Nephron progenitor cell (in vitro differentiated cells): ENCODE data around the gene CHD1L.
A peak's percentile ranks its signal among the peaks of the same experiment; 100 is the strongest.

ENCODE experiments used
- DNase-seq: peaks from one replicate; pipeline ENCODE4 v3.0.0; 2021
- H3K27ac Mint-ChIP-seq: 2 replicates; pipeline ENCODE4 v1.8.0; 2021; ENCODE audit warnings: mild to moderate bottlenecking, moderate library complexity, mixed read lengths
- H3K27me3 Mint-ChIP-seq: 2 replicates; pipeline ENCODE4 v1.8.0; 2021; ENCODE audit warnings: mild to moderate bottlenecking, low read depth, mixed read lengths; ENCODE audit not compliant: poor library complexity
- H3K36me3 Mint-ChIP-seq: 2 replicates; pipeline ENCODE4 v1.8.0; 2021; ENCODE audit warnings: low read depth, mixed read lengths
- H3K4me1 Mint-ChIP-seq: 2 replicates; pipeline ENCODE4 v1.8.0; 2021; ENCODE audit warnings: mixed read lengths
- H3K4me3 Mint-ChIP-seq: 2 replicates; pipeline ENCODE4 v1.8.0; 2021; ENCODE audit warnings: mild to moderate bottlenecking, moderate library complexity, mixed read lengths
- H3K9me3 Mint-ChIP-seq: 2 replicates; pipeline ENCODE4 v1.8.0; 2021; ENCODE audit warnings: mild to moderate bottlenecking, moderate library complexity, mixed read lengths
- TF ChIP-seq, protein P1 (sequence below): fragments of 200-600 bp; sonication (generic); IDR thresholded peaks from 2 replicates; pipeline ENCODE4 v1.5.0; 2021; ENCODE audit warnings: antibody characterized with exemption

The CHD1L gene

DNA sequence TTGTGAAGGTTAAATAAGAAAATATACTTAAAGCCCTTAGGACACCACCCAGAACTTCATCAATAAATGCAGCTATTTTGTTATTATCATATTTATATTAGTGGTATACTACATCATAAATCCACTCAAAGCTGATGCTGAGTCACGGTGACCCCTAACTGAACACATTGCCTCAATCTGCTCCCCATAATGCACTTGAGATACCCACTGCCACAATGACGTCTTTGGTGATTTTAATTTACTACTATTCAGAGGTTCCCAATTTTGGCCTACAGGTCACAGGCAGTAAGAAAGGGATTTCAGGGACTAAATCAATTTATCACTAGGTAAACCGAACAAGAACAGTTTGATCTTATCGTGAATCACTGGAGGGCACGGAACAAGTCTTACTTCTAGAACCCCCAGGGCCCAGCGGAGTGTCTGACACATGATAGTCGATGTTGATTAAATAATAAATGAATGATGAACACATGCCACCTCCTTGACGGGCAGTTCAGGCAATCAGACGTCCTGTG, 493 bp upstream of the CHD1L start:
- peak overlapping the region; percentile 78 for H3K4me3 Mint-ChIP-seq
- TF ChIP-seq, protein P1, sequence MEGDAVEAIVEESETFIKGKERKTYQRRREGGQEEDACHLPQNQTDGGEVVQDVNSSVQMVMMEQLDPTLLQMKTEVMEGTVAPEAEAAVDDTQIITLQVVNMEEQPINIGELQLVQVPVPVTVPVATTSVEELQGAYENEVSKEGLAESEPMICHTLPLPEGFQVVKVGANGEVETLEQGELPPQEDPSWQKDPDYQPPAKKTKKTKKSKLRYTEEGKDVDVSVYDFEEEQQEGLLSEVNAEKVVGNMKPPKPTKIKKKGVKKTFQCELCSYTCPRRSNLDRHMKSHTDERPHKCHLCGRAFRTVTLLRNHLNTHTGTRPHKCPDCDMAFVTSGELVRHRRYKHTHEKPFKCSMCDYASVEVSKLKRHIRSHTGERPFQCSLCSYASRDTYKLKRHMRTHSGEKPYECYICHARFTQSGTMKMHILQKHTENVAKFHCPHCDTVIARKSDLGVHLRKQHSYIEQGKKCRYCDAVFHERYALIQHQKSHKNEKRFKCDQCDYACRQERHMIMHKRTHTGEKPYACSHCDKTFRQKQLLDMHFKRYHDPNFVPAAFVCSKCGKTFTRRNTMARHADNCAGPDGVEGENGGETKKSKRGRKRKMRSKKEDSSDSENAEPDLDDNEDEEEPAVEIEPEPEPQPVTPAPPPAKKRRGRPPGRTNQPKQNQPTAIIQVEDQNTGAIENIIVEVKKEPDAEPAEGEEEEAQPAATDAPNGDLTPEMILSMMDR: no peak
- peaks cover 18% of the 10 kb centered on the region for H3K36me3 Mint-ChIP-seq
- no peak overlapping the region for H3K27ac Mint-ChIP-seq
- DNase-seq: no peak
- H3K4me1 Mint-ChIP-seq: peaks cover 58% of the 10 kb centered on the region
- peaks cover 2% of the 10 kb centered on the region for H3K27me3 Mint-ChIP-seq
- peaks cover 13% of the 10 kb centered on the region for H3K9me3 Mint-ChIP-seq

DNA sequence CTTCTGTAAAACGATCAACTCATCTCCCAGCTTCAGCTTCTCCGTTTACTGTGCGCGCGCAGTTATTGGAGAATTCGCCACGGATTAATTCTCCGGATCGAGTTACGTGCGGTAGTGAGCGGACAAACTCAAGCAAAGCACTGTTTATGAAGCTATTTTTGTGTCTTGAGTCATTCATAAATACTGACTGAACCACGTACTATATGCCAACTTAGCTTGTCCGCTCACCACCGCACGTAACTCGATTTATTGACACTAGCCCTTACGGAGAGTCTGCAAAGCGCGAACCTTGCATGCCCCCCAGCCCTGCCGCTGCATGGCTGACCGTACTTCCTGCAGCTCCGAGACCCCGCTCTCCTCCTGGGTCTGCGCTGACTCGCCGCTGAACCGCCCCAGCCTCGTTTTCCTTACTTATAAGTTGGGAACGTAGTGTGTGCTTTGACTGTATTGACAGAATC, 773 bp downstream of the CHD1L start:
- peak; percentile 56 for DNase-seq
- Mint-ChIP-seq H3K4me1 (peaks cover 67% of the 10 kb centered on the region), H3K27ac (peak overlapping the region; percentile 6), H3K36me3 (peaks cover 30% of the 10 kb centered on the region), H3K9me3 (peaks cover 23% of the 10 kb centered on the region), H3K4me3 (peak overlapping the region; percentile 85), H3K27me3 (peaks cover 2% of the 10 kb centered on the region)
- TF ChIP-seq, protein P1: no peak

DNA sequence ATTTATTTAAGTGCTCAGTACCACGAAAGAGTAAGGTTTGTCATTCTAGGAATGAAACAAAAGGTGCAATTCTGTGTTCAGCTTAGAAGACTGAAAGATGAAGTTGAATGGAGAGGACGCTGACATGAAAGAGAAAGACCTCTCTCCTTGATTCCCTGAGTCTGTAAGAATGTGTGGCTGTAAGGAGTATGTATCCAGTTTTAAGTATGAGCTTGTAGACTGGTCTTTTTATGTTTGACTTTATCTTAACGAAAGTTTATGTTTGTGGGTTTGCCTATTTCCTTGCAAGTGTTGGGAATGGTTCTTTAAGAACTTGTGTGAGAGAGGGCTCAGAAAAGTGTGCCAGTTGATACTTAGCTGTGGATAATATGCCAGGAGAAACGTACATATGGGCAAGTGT, 1.4 kb downstream of the CHD1L start:
- Mint-ChIP-seq H3K36me3 (peaks cover 36% of the 10 kb centered on the region), H3K4me3 (peak overlapping the region; percentile 85), H3K9me3 (peaks cover 29% of the 10 kb centered on the region), H3K27me3 (peaks cover 2% of the 10 kb centered on the region), H3K27ac (no peak overlapping the region), H3K4me1 (peaks cover 65% of the 10 kb centered on the region)
- DNase-seq: no peak
- TF ChIP-seq, protein P1: no peak

DNA sequence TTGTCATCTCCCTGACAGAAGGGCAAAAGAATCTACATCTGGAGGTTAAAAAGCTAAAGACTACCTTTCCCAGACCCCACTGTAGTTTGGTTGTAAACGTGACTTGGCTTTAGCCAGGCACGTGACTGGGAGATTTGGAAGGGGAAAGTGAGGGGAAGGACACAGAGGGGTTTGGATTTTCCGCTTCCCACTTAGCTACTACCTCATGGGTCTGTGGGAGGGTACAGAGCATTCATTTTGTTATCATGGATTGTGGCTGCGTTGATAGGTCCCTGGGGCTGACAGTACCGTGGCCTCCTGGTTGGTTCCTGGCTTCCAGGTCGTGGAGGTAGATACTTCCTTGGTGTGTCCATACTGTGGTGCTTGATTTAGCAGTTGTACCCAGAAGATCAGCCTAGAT, 2.6 kb downstream of the CHD1L start:
- no peak for DNase-seq
- peak overlapping the region; percentile 44 for H3K4me3 Mint-ChIP-seq
- peaks cover 46% of the 10 kb centered on the region for H3K36me3 Mint-ChIP-seq
- peaks cover 2% of the 10 kb centered on the region for H3K27me3 Mint-ChIP-seq
- TF ChIP-seq, protein P1: no peak
- peak overlapping the region; percentile 78 for H3K27ac Mint-ChIP-seq
- peaks cover 52% of the 10 kb centered on the region for H3K4me1 Mint-ChIP-seq
- peaks cover 38% of the 10 kb centered on the region for H3K9me3 Mint-ChIP-seq

DNA sequence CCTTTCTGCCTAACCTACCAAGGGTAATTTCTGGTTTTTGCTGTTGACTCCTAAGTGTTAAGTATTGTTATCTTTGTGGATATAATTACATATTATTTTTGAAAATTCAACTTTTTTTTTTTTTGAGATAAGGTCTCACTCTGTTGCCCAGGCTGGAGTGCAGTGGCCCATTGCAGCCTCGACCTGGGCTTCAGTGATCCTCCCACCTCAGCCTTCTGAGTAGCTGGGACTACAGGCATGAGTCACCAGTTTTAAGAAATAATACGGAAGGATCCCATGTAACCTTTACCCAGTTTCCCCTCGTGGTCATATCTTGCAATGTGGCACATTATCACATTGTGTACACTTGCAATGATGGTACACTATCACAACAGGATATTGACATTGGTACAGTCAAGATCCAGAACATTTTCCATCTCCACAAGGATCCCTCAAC, 3.1 kb downstream of the CHD1L start:
- DNase-seq: no peak
- H3K27ac Mint-ChIP-seq: no peak overlapping the region
- peaks cover 2% of the 10 kb centered on the region for H3K27me3 Mint-ChIP-seq
- TF ChIP-seq, protein P1: no peak
- H3K9me3 Mint-ChIP-seq: peaks cover 41% of the 10 kb centered on the region
- peak overlapping the region; percentile 44 for H3K4me3 Mint-ChIP-seq
- H3K4me1 Mint-ChIP-seq: peaks cover 47% of the 10 kb centered on the region
- peaks cover 50% of the 10 kb centered on the region for H3K36me3 Mint-ChIP-seq

DNA sequence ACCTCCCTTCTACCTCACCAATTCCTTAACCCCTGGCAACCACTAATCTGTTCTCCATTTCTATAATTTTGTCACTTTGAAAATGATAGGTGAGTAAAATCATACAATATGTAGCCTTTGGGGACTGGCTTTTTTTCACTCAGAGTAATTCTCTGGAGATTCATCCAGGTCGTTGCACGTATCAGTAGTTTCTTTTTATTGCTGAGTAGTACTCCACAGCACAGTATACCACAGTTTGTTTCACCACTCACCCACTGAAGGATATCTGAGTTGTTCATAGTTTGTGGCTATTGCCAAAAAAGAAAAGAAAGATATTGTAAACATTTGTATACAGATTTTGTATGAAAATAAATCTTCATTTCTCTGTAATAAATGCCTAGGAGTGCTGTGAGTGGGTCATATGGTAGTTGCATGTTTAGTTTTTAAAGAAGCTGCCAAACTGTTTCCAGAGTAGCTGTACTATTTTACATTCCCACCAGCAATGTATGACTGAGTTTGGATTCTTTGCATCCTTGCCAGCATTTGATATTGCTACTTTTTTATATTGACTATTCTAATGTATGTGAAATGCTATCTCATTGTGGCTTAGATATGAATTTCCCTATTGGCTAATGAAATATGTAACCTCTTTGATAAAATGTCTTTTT, 3.7 kb downstream of the CHD1L start:
- Mint-ChIP-seq H3K27ac (no peak overlapping the region), H3K36me3 (peaks cover 54% of the 10 kb centered on the region), H3K27me3 (peaks cover under 1% of the 10 kb centered on the region), H3K4me3 (no peak overlapping the region), H3K9me3 (peaks cover 44% of the 10 kb centered on the region), H3K4me1 (peaks cover 42% of the 10 kb centered on the region)
- TF ChIP-seq, protein P1: no peak
- no peak for DNase-seq
